CMK (cell line): Measurements from ENCODE around the gene TMEM175.
"Not testable (repeated sequence)": the region's sequence is repeated elsewhere in the genome, so short reads cannot be mapped to it uniquely, and the experiment has no call there.

Source experiments
- DNase-seq: peaks from one replicate; pipeline ENCODE4 v3.0.0-alpha.2; 2010; ENCODE audit warnings: low read depth

The TMEM175 gene

DNA sequence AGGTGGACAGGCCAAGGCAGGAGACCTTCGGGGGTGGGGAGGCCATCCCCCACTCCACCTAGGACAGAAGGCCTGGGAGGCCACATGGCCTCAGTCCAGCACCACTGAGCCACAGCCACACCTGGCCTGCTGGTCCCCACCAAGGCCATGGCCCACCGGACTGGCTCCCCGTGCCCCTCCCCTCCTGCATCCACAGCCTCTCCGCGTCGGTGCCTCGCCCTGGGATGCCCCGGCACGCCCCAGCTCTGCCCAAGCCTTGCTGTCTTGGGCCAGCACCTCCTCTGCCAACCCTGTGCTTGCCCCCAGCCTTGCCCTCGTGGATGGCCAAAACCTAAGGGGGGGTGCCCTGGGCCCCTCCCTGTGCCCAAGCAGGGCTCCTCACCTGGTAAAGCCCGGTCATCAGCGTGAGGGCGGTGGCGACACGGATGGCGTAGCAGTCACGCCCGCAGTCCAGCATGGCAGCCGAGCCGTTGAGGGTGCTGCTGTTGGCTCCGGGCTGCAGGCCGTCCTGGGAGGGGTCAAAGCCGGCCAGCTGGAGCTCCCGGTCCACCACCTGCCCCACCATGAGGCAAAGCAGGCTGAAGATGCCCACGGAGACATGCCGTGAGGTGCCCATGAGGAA lies 58.6 kb downstream of the TMEM175 start:
- DNase-seq: no peak

DNA sequence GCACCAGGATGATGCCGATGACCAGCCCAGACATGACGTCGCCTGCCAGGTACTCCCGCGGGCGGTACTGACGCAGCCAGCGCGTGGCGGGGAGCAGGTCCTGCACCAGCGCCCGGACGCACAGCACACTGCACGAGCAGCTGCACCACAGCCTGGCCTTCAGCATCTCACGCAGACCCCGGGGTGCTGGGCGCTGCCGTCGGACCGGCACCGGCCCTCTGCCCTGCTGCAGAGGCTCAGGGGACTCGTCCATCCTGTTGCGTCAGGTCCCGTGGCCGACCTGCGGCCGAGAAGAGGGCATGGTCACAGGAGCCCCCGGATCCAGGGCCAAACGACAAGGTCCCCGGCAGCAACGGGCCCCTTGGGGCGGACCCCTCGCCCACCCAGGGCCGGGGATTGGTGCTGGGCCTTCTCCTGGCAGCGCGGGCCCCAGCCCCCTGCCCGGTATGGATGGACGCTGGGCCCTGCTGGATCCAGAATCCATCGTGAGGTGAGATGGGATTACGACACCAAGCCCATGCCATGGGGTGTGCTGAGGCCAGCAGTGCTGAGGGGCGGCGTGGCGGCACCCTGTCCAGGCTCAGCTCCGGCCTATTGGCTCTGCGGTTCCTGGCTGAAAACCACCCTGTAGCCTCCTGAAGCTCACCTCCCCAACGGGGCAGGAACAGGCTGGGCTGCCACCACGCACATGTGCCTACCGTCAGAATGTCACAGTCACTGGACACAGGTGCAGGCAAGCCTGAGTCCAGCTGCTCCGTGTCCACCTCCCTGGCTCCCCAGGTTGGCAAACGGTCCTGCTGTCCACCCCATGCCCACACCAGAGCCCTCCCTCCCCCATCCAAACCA lies 59.4 kb downstream of the TMEM175 start:
- no peak for DNase-seq

DNA sequence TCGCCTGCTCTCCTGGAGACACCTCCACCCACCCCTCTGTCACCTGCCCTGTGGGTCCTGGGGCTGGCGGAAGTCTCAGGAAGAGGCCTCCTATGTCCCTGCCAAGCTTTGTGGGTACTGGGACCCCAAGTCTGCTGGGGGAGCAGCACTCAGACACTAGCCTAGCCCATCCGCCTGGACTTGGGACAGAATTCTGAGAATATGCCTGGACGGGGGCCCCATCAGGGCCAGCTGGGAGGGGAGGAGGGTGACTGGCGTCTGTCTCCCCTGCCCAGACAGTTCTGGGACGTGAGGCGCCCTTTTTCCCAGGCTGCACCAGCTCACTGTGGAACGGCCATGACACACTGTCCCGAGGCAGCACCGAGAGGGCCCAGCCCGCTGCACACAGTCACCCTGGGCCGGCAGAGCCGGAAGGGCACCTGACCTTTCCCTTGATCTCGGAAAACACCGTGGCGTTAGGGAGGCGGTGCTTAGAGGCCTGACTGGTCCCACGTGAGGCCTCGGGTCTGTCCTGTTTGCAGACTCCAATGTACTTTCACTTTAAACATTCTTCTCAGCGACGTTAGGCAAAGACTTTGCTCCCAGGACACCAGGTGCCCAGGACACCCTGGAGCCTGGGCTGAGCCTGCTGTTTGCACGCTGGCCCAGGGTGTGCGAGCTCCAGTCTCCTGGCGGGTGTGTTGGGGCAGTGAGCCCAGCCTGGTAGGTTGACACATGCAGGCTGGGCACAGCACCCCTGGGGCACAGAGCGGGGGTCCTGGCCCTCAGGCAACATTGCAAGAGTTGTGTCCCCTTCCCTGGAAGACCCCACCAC lies 60.2 kb downstream of the TMEM175 start:
- DNase-seq: no peak

DNA sequence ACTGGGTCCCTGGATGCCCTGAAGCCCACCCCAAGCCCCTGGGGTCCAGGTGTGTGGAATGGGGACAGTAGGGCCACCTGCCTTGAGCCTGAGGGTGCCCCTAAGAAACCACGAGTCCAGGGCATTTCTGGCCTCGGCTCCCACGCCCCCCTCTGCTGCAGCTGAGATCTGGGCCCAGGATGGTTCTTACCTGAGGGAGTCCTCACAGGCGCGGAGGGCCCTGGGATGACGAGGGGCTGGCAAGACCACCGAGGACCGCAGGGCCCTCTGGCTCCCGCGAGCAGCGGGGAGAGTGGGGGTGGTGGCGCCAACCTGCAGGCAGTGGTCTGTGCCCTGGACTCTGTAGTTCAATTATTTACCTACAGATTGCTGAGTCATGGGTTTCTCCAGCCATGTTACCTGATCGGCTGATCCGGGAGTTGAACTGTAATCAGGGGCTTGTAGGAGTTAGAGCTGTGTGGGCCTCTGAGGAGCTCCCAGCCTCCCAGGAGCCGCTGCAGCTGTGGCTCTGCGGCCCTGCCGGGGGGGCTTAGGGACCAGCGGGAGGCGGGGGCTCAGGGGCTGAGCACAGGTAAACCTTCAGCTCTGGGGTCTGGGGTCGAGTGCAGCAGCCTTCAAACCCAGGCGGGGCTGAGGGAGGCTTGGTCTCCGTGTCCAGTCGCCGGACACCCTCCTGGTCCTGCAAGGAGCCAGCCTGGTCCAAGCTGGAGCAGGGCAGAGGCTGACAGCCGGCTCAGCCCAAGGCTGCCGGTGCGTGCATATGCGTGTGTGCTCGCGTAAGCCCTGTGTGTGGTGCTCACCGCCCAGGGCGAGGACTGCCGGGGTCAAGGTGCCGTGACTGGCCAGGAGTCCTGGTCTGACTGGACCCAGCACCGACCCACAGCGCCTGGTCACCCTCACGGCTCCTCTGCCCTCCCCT lies 61.1 kb downstream of the TMEM175 start, which contains the start of gene SLC26A1:
Gene SLC26A1 (minus strand): TSS at position 294 of the 919 bp plus-strand sequence. CDS start 1,701 bp downstream, outside the sequence.
- no peak for DNase-seq

DNA sequence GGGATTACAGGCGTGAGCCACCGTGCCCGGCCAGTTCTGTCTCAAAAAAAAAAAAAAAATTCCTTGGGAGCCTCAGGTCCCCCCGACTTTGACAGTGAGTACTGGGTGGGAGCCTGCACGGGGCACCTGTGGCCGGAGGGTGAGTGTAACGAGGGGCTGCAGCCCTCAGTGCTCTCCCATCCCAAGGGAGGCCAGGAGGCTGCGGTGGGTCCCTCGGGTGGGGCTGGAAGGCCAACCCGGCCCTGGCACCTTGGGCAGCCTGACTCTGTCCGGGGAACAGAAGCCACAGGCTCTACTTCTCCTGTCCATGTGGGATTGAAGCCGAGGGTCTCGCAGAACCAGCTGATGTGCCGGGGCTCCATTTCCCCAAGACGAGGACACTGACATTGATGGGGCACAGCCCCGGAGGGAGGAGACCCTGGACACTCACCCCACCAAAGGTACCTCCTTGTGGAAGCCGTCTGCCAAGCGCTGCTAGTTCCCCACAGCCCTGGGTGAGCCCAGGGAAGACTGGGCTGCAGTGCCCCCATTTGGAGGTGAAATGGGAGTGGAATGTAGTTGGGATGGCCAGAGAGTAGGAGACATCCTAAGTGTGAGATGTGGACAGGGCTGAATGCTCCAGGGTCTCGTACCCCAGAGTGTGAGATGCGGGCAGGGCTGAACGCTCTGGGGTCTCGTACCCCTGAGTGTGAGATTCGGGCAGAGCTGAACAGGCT lies 63.2 kb downstream of the TMEM175 start:
- DNase-seq: no peak

DNA sequence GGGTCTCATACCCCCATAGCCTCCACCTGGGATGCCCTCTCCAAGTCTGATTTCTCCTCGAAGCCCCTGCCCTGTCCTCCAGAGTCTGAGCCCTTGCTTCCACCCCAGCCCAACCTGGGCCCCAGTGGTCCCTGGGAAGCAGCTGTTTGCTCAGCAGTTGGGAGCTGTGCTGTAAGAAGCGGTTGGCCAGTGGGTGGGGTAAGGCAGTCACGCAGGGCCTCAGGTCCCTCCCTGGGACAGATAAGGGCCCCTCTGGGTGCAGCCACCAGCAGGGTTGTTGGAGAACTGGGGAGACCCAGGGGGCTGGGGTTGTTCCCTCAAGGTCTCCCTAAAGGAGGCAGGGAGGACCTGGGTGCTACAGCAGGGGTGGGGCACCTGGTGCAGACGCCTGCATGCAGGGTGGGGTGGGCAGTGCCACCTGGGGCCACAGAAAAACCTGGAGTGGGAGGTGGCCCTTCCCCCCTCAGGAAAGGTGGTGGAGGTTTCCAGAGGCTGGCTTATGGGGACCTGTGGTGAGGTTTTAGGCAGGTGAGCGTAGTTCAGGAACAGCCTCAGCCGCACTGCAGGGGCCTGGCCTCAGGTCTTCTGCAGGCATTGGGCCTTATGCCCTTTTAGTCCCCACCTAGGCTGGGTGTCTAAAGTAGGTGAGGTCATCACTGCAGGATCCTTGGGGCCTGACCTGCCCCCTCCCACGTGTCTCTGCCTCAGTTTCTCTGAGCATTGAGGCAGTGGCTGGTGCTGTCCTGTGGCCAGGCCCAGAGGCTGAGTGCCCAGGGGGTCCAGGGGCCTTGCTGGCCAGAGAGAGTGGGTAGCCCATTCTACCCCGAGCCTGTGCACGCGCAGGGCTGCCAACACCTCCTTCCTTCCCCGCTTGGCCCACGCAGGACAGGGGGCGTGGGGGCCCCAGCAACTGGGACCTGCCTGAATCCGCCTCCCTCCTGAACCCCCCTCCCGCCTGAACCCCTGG lies 64.1 kb downstream of the TMEM175 start:
- DNase-seq: no peak

DNA sequence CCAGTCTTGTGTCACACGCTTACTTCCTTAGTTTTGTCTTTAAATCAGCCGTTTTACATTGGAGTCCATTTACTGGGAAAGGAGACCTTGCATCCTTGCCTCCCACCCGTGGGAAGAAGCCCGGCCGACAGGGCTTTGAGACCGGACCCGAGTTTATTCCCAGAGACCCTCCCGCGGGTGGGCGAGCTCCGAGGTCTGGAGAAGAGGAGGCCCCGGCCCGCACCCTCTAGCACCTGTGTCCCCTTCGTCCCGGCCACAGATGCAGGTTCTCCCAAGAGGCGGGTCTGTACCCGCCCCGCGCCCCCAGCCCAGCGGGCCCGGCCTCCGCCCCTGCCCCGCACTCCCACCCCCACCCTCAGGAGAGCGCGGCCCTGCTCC lies 64.7 kb downstream of the TMEM175 start:
- no peak for DNase-seq

DNA sequence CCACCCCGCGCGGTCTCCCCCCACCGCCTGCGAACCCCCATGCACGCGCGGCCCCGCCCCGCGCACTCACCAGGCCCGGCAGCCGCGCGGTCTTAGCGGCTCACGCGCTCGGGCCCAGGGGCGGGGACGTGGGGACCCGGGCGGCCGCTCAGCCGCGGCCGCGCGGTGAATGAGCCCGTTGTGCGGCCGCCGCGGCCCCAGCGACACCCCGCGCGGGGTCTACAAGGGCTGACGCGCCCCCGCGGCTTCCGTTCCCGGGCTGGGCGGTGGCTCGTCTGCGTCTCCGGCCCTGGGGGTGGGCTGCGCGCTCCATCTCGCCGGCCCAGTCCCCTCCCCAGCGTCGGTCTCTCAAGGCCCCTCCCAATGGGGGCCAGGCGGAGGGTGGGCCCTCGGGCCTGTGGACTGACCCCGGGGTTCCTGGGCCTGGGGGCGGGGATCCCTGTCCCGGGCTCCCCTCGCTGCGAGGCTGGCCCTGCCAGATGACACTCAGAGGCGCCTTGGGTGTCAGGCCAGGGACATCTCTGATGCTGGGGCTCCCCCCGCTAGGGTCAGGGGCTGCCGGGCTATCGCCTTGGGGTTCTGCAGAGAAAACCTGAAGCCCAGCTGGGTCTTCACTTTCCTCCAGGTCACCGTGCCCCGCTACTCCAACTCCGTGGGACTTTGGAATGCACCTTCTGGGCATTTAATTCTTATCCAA lies 65.3 kb downstream of the TMEM175 start:
- DNase-seq: no peak

DNA sequence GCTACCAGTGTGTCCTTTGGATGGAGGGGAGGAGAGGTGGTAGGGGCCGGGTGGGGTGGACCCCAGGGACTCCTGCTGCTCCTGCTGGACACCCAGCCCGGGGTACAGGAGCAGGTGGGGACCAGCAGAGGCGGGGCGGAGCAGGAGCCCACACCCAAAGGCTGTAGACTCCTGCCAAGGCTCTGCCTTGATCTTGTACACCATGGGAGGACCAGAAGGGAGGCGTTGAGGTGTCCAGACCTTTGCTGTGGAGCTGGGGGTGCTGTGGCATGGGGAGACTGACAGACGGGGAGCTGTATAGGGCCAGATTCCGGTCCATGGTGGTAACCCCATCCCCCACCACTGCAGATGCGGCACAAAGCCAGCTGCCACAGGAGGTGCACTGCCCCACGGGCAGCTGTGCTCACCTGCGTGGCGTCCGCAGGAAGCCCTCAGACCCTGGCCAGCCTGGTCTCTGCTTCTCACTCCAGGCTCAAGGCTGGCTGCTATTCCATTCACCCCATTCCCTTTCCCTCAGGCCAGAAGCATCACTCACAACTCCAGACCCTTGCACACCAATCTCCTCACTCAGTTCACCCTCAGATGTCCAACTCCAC lies 65.9 kb downstream of the TMEM175 start:
- no peak for DNase-seq

DNA sequence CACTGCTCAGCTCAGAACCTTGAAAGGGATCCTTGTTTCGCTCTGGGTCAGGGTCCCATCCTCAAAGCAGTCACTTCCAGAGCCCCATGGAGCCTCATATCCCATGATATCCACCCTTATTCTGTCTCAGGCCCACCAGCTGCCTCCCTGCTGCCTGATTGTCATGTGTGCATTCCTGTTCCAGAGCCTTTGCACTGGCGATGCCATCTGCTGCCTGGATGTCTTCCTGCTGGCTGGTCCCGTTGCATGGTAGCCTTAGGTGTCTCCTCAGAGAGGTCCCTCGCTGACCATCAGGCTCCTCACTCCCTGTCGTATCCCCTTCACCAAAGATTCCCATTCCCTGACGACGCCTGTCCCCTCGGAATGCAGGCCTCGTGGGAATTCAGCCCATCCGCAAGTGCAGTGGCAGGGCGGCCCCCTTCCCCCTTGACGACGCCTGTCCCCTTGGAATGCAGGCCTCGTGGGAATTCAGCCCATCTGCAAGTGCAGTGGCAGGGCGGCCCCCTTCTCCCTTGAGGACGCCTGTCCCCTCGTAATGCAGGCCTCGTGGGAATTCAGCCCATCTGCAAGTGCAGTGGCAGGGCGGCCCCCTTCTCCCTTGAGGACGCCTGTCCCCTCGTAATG lies 67.1 kb downstream of the TMEM175 start:
- DNase-seq: not testable (repeated sequence)

DNA sequence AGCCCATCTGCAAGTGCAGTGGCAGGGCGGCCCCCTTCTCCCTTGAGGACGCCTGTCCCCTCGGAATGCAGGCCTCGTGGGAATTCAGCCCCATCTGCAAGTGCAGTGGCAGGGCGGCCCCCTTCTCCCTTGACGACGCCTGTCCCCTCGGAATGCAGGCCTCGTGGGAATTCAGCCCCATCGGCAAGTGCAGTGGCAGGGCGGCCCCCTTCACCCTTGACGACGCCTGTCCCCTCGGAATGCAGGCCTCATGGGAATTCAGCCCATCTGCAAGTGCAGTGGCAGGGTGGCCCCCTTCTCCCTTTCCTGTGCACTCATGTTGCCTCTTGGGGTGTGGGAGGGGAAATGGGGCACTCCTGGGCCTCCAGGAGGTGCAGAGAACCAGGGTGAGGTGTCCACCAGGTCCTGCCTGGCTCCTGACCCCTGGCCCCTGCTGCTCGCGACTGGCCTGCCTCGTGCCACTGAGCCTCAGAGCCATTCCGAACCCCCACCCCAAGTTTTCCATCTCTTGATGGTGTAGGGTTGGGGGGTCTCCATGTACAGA lies 67.7 kb downstream of the TMEM175 start:
- no peak for DNase-seq

DNA sequence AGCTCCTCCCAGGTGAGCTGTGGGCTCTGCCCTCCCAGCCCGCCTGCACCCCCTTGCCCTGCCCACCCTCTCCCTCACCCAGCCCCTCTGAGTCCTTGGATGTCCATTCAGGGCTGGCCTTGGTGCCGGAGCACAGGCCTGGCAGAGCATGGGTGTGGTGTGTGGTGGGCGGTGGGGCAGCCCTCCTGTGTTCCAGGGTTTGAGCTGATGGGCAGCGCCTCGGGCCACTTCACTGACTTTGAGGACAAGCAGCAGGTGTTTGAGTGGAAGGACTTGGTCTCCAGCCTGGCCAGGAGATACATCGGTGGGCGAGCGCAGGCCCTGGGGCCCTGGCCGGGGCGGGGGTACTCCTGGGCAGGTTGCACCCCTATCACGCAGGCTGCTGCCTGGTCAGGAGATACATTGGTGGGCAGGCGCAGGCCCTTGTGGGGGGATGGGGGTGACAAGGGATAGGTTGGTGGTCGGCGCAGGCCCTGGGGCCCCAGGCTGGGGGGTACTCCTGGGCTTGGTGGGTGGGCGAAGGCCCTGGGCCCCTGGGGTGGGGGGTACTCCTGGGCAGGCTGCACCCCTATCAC lies 68.5 kb downstream of the TMEM175 start:
- no peak for DNase-seq

DNA sequence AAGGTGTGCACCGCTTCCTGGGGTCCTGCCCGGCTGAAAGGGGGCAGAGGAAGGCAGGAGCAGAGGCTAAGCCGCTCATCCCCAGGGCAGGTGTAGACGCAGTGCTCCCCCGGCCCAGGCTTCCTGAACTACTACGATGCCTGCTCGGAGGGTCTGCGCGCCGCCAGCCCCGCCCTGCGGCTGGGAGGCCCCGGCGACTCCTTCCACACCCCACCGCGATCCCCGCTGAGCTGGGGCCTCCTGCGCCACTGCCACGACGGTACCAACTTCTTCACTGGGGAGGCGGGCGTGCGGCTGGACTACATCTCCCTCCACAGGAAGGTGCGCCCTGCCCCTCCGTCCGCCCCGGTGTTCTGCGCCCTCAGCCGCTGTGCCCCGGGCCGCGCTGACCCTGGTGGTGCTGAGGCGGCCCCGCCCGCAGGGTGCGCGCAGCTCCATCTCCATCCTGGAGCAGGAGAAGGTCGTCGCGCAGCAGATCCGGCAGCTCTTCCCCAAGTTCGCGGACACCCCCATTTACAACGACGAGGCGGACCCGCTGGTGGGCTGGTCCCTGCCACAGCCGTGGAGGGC lies 69.4 kb downstream of the TMEM175 start:
- no peak for DNase-seq

DNA sequence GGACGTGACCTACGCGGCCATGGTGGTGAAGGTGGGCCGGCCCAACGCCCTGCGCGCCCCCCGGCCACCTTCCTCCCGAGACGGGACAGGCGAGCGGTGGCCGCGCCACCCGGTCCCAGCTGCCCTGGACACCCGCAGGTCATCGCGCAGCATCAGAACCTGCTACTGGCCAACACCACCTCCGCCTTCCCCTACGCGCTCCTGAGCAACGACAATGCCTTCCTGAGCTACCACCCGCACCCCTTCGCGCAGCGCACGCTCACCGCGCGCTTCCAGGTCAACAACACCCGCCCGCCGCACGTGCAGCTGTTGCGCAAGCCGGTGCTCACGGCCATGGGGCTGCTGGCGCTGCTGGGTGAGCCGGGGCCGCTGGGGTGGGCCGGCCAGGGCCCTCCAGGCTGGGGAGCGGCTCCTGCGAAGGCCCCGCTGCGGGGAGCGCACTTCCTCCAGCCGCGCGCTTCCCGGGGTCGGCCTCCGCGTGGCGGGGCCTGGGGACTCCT lies 69.9 kb downstream of the TMEM175 start:
- no peak for DNase-seq

DNA sequence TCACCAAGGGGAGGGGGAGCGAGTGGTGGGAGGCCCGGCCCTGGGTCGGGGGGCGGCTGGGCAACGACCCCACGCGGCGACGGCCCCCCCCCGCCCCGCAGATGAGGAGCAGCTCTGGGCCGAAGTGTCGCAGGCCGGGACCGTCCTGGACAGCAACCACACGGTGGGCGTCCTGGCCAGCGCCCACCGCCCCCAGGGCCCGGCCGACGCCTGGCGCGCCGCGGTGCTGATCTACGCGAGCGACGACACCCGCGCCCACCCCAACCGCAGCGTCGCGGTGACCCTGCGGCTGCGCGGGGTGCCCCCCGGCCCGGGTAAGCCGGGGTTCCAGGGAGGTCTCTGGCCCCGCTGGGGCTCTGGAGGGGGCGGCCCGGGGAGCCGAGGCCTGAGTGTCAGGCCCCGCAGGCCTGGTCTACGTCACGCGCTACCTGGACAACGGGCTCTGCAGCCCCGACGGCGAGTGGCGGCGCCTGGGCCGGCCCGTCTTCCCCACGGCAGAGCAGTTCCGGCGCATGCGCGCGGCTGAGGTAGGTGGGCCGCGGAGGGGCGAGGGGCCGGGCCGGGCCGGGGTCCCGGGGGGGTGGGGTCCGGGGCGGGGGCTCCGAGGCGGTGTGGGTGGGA lies 70.5 kb downstream of the TMEM175 start:
- DNase-seq: no peak

DNA sequence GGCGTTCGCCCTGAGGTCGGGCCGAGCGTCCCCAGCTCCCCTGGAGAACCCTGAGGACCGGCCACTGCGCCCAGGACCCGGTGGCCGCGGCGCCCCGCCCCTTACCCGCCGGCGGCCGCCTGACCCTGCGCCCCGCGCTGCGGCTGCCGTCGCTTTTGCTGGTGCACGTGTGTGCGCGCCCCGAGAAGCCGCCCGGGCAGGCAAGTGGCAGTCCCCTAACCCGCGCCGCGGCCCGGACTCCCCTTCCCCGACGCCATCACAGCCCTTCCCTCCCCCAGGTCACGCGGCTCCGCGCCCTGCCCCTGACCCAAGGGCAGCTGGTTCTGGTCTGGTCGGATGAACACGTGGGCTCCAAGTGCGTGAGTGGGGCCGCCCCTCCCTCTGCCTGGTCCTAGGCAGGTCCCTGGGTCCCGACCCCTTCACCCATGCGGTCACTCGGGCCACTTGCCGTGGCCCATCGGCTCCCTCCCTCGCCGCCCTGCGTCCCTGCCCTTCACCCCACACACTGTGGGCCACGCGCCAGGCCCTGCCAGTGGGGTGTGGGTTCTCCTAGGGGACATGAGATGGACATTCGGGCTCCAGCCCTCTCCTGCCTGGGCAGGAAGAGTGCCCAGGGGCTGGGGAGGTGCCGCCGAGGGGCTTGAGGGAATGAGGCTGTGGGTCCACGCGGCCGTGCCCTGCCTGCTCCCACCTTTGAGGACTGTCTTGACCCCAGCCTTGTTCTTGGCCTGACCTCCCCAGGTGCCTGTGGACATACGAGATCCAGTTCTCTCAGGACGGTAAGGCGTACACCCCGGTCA lies 71.2 kb downstream of the TMEM175 start:
- no peak for DNase-seq
